Stimulated activated CD8-positive, alpha-beta memory T cell treated with anti-CD3 and anti-CD28 coated beads, Interleukin-7, amount 100 ng/mL, for 4 hours (primary cell): Measurements from ENCODE around the gene PAQR7.
A peak's percentile ranks its signal among the peaks of the same experiment; 100 is the strongest.

Source experiments
- DNase-seq, 2 donors: peaks; one replicate each; pipeline ENCODE4 v3.0.0-alpha.2; 2020; ENCODE audit warnings: low read depth in 2 of 2

The PAQR7 gene

GRCh38 chr1:25902462-25902861 is 27.0 kb upstream of the PAQR7 start:
- no peak for DNase-seq

GRCh38 chr1:25900219-25900618 is 24.7 kb upstream of the PAQR7 start:
- DNase-seq = no peak

- no peak for DNase-seq
These were observed 24.3 kb upstream of the PAQR7 start for GRCh38 chr1:25899792-25900191.

- no peak for DNase-seq
These were observed 22.9 kb upstream of the PAQR7 start for GRCh38 chr1:25898223-25899015.

- DNase-seq = no peak
These were observed 22.2 kb upstream of the PAQR7 start for GRCh38 chr1:25897754-25898153.

GRCh38 chr1:25896266-25896665 is 20.8 kb upstream of the PAQR7 start:
- DNase-seq = no peak

GRCh38 chr1:25895365-25895990 is 20.0 kb upstream of the PAQR7 start:
- DNase-seq = peak; percentile 80

GRCh38 chr1:25893116-25893515 is 17.6 kb upstream of the PAQR7 start:
- no peak for DNase-seq

GRCh38 chr1:25891606-25892005 is 16.1 kb upstream of the PAQR7 start:
- DNase-seq = no peak

- DNase-seq = no peak
These were observed 14.9 kb upstream of the PAQR7 start for GRCh38 chr1:25890239-25891034.

GRCh38 chr1:25889470-25889869 is 14.0 kb upstream of the PAQR7 start:
- DNase-seq = no peak

- no peak for DNase-seq
These were observed 13.0 kb upstream of the PAQR7 start for GRCh38 chr1:25888426-25888987.

GRCh38 chr1:25885602-25886001 is 10.1 kb upstream of the PAQR7 start:
- no peak for DNase-seq

GRCh38 chr1:25881266-25881665 is 5.8 kb upstream of the PAQR7 start:
- DNase-seq = no peak

- no peak for DNase-seq
These were observed 5.0 kb upstream of the PAQR7 start for GRCh38 chr1:25880518-25880917.

GRCh38 chr1:25879675-25880074 is 4.2 kb upstream of the PAQR7 start:
- DNase-seq = no peak

GRCh38 chr1:25878690-25879089 is 3.2 kb upstream of the PAQR7 start:
- DNase-seq = no peak

- DNase-seq = no peak
These were observed 1.6 kb upstream of the PAQR7 start for GRCh38 chr1:25877155-25877554.

GRCh38 chr1:25876693-25877077 is 1.2 kb upstream of the PAQR7 start:
- DNase-seq = no peak

GRCh38 chr1:25875856-25876692 is 566 bp upstream of the PAQR7 start:
- peak in 1 of 2 donors; percentile 33 for DNase-seq

- DNase-seq = no peak
These were observed 814 bp downstream of the PAQR7 start for GRCh38 chr1:25874635-25875153.
